GM19099 (cell line): Measurements from ENCODE around the gene TMPRSS13.

Experiments used
- POLR2A ChIP-seq: IDR thresholded peaks from 3 replicates; pipeline ENCODE4 v1.6.1; 2011; ENCODE audit warnings: low read depth; ENCODE audit not compliant: insufficient read length; ENCODE audit errors: extremely low read depth

TMPRSS13 gene

GRCh38 chr11:117908959-117909610, 20.1 kb downstream of the TMPRSS13 start:
- TF ChIP-seq POLR2A: no peak

- no peak for TF ChIP-seq POLR2A
Measured at GRCh38 chr11:117908109-117908895, 20.9 kb downstream of the TMPRSS13 start.

- peak; percentile 40 for TF ChIP-seq POLR2A
Measured at GRCh38 chr11:117907276-117908108, 21.7 kb downstream of the TMPRSS13 start.

- TF ChIP-seq POLR2A: no peak
Measured at GRCh38 chr11:117906710-117907109, 22.5 kb downstream of the TMPRSS13 start.

- TF ChIP-seq POLR2A: no peak
Measured at GRCh38 chr11:117906126-117906525, 23.1 kb downstream of the TMPRSS13 start.

GRCh38 chr11:117905524-117905923, 23.7 kb downstream of the TMPRSS13 start:
- no peak for TF ChIP-seq POLR2A

GRCh38 chr11:117903505-117904382, 25.5 kb downstream of the TMPRSS13 start:
- no peak for TF ChIP-seq POLR2A

GRCh38 chr11:117902001-117902845, 27.0 kb downstream of the TMPRSS13 start:
- no peak for TF ChIP-seq POLR2A

GRCh38 chr11:117901601-117902000, 27.6 kb downstream of the TMPRSS13 start:
- no peak for TF ChIP-seq POLR2A

- no peak for TF ChIP-seq POLR2A
Measured at GRCh38 chr11:117900720-117901440, 28.3 kb downstream of the TMPRSS13 start.

- TF ChIP-seq POLR2A: no peak
Measured at GRCh38 chr11:117900121-117900648, 29.0 kb downstream of the TMPRSS13 start.

- no peak for TF ChIP-seq POLR2A
Measured at GRCh38 chr11:117898059-117898458, 31.1 kb downstream of the TMPRSS13 start.

GRCh38 chr11:117892651-117893050, 36.6 kb downstream of the TMPRSS13 start:
- TF ChIP-seq POLR2A: no peak
